ENCODE data around the gene CDH2.

- TF ChIP-seq CTCF (conservative IDR thresholded peaks at IDR 0.05) (no peak), EZH2 (IDR thresholded peaks at IDR 0.05; ENCODE audit: low read depth) (no peak)
These were observed 113.6 kb downstream of the CDH2 start for GRCh38 chr18:28063271-28063761.
